ENCODE results near the gene ACTMAP. TPM values are rescaled to one million over a fixed set of nuclear protein-coding genes. Genes with fewer than 3 reads are reported as not detected.

ACTMAP gene
- total and polyA plus RNA-seq, 11 donors = 4.2 to 11.1 (median 8.1) TPM

DNA sequence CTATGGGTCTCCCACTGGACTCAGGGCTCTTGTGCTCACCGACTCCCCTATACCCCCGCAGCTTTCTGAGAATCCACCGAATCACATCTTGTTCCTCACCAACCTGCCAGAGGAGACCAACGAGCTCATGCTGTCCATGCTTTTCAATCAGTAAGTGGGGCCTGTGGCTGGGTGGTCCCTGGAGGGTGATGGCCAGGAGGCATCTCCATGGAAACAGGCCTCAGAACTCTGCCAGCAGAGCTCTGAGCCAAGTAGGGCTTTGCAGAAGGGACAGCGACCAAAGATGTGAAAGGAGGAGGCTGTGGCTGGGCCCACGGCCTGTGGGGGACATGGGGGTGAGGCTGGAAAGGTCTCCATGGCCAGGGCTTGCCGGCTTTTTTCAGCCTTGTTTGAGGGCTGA lies 13.2 kb upstream of the ACTMAP start:
- H3K4me1 ChIP-seq = peaks cover 0 to 9% (median 0%) of the 10 kb centered on the region in 12 donors
- intact Hi-C loops (cut with DNase I) = no loop called here
- 91 to 95% (median 92%) methylated on average over 7 of the region's 7 CpGs for WGBS, 4 donors
- peaks cover 2 to 88% (median 82%) of the 10 kb centered on the region in 9 donors for H3K36me3 ChIP-seq
- TF ChIP-seq, protein P1, sequence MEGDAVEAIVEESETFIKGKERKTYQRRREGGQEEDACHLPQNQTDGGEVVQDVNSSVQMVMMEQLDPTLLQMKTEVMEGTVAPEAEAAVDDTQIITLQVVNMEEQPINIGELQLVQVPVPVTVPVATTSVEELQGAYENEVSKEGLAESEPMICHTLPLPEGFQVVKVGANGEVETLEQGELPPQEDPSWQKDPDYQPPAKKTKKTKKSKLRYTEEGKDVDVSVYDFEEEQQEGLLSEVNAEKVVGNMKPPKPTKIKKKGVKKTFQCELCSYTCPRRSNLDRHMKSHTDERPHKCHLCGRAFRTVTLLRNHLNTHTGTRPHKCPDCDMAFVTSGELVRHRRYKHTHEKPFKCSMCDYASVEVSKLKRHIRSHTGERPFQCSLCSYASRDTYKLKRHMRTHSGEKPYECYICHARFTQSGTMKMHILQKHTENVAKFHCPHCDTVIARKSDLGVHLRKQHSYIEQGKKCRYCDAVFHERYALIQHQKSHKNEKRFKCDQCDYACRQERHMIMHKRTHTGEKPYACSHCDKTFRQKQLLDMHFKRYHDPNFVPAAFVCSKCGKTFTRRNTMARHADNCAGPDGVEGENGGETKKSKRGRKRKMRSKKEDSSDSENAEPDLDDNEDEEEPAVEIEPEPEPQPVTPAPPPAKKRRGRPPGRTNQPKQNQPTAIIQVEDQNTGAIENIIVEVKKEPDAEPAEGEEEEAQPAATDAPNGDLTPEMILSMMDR (IDR thresholded peaks at IDR 0.05) = no peak
- no peak for TF ChIP-seq POLR2A (IDR thresholded peaks at IDR 0.05)
- DNase-seq (no peak), ATAC-seq (no peak)
- no peak overlapping the region for H3K27ac ChIP-seq
- H3K27me3 ChIP-seq = no peaks in the 10 kb centered on the region
- H3K9me3 ChIP-seq = no peaks in the 10 kb centered on the region
- no peak overlapping the region for H3K4me3 ChIP-seq

DNA sequence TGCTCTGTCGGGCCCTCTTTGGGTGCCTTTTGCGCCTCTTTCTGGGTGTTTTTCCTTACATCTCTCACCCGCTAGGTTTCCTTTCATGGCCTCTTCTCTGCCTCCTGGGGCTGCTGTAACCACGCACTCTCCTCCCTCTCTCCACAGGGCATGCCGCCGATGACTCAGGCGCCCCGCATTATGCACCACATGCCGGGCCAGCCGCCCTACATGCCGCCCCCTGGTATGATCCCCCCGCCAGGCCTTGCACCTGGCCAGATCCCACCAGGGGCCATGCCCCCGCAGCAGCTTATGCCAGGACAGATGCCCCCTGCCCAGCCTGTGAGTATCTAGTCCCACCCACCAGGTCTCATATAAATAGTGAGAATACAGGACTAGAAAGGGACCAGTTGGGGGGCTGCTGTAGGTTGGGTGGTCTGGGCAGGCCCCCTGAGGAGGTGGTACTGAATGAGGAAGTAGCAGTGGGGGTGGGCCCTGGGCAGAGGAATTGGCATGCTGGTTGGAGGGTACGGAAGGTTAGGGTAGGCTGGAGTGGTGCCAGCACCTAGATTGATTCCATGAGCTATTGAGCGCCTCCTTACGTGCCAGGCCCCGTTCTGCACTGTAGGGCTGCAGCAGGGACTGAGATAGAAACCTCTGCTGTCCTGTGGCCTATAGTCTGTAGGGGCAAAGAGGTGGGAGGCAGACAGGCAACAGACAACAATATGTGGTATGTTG lies 12.6 kb upstream of the ACTMAP start:
- ATAC-seq (no peak), DNase-seq (no peak)
- no peaks in the 10 kb centered on the region for H3K27me3 ChIP-seq
- peaks cover 2 to 94% (median 88%) of the 10 kb centered on the region in 9 donors for H3K36me3 ChIP-seq
- intact Hi-C loops (cut with DNase I) = no loop called here
- WGBS, 4 donors = 92 to 95% (median 94%) methylated on average over 17 of the region's 17 CpGs
- H3K27ac ChIP-seq = no peak overlapping the region
- TF ChIP-seq, protein P1 (IDR thresholded peaks at IDR 0.05) = no peak
- no peak for TF ChIP-seq POLR2A (IDR thresholded peaks at IDR 0.05)
- H3K4me3 ChIP-seq = no peak overlapping the region
- H3K9me3 ChIP-seq = no peaks in the 10 kb centered on the region
- peaks cover 0 to 9% (median 0%) of the 10 kb centered on the region in 12 donors for H3K4me1 ChIP-seq

DNA sequence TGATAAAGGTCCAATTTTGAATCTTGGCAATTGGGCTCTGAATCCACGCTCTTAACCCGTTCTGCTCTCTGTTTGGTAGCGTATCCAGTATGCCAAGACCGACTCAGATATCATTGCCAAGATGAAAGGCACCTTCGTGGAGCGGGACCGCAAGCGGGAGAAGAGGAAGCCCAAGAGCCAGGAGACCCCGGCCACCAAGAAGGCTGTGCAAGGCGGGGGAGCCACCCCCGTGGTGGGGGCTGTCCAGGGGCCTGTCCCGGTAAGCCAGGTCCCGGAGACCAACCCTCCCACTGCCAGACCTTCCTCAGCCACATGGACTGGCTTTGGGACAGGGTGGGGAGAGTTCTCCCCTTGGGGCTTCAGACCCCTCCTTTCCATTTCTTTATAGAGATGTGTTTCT lies 9.1 kb upstream of the ACTMAP start:
- intact Hi-C loops (cut with DNase I) = loop anchor here in 1 of 10 donors (5.0 kb wide), 1 partner anchor 58 kb away; no protein-coding TSS in a partner anchor
- H3K36me3 ChIP-seq = peaks cover 2 to 94% (median 87%) of the 10 kb centered on the region in 9 donors

DNA sequence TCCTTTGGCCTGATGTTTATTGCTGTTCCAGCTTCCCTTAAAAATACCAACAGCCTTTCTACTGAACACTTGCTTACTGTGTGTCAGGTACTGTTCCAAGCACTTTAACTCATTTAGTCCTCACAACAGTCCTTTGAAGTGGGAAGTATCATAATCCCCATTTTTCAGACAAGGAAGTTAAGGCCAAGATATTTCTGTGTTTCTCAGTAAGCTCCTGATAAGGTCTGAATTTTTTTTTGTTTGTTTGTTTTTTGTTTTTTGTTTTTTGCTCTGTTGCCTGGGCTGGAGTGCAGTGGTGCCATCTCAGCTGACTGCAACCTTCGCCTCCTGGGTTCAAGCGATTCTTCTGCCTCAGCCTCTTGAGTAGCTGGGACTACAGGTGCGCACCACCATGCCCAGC lies 8.2 kb upstream of the ACTMAP start:
- peaks cover 2 to 88% (median 78%) of the 10 kb centered on the region in 9 donors for H3K36me3 ChIP-seq
- H3K27me3 ChIP-seq = no peaks in the 10 kb centered on the region
- ATAC-seq (no peak), DNase-seq (no peak)
- no peaks in the 10 kb centered on the region for H3K9me3 ChIP-seq
- peaks cover 0 to 47% (median 15%) of the 10 kb centered on the region in 12 donors for H3K4me1 ChIP-seq
- no peak overlapping the region for H3K27ac ChIP-seq
- WGBS, 4 donors = 96 to 99% (median 97%) methylated on average over 3 of the region's 3 CpGs
- intact Hi-C loops (cut with DNase I) = loop anchor here in 1 of 10 donors (5.0 kb wide), 1 partner anchor 59 kb away; no protein-coding TSS in a partner anchor
- TF ChIP-seq, protein P1 (IDR thresholded peaks at IDR 0.05) = no peak
- no peak for TF ChIP-seq POLR2A (IDR thresholded peaks at IDR 0.05)
- no peak overlapping the region for H3K4me3 ChIP-seq

More for the DNA sequence above, 9.1 kb upstream of the ACTMAP start:
- H3K27ac ChIP-seq = no peak overlapping the region
- WGBS, 4 donors = 90 to 95% (median 94%) methylated on average over 13 of the region's 13 CpGs
- H3K27me3 ChIP-seq = no peaks in the 10 kb centered on the region
- no peak for TF ChIP-seq POLR2A (IDR thresholded peaks at IDR 0.05)
- TF ChIP-seq, protein P1 (IDR thresholded peaks at IDR 0.05) = no peak
- H3K4me3 ChIP-seq = no peak overlapping the region
- no peaks in the 10 kb centered on the region for H3K9me3 ChIP-seq
- peaks cover 0 to 39% (median 11%) of the 10 kb centered on the region in 12 donors for H3K4me1 ChIP-seq
- DNase-seq (no peak), ATAC-seq (no peak)

Measured in heart left ventricle (tissue), 16 donors.